Astrocyte of the cerebellum (primary cell): Measurements from ENCODE around the gene GRIN2A.

Experiments
- DNase-seq: peaks from one replicate; pipeline ENCODE4 v3.0.0-alpha.2; 2011; ENCODE audit warnings: low read depth
- H3K4me3 ChIP-seq: 2 replicates; pipeline ENCODE4 v1.5.1; 2011; ENCODE audit warnings: mild to moderate bottlenecking, low read depth, low read length, moderate library complexity
- CTCF ChIP-seq: IDR thresholded peaks from 2 replicates; pipeline ENCODE4 v1.5.1; 2012; ENCODE audit warnings: low read length, low read depth, moderate library complexity, mild to moderate bottlenecking; ENCODE audit errors: missing control alignments
- in situ Hi-C: cut with HindIII; loops from 2 replicates; pipeline ENCODE4 v1.10.0; 2017; ENCODE audit warnings: low sequenced_read_pairs

GRIN2A gene

GRCh38 chr16:10069374-10069773 lies 112.9 kb downstream of the GRIN2A start:
- H3K4me3 ChIP-seq = no peak overlapping the region
- in situ Hi-C loops = no loop called here
- no peak for DNase-seq
- no peak for TF ChIP-seq CTCF

GRCh38 chr16:10067835-10068234 lies 114.4 kb downstream of the GRIN2A start:
- in situ Hi-C loops = no loop called here
- no peak overlapping the region for H3K4me3 ChIP-seq
- no peak for TF ChIP-seq CTCF
- no peak for DNase-seq

- TF ChIP-seq CTCF = no peak
- no peak for DNase-seq
These were observed 114.8 kb downstream of the GRIN2A start for GRCh38 chr16:10067406-10067805.

GRCh38 chr16:10065019-10065418 lies 117.2 kb downstream of the GRIN2A start:
- TF ChIP-seq CTCF = no peak
- in situ Hi-C loops = no loop called here
- no peak for DNase-seq
- no peak overlapping the region for H3K4me3 ChIP-seq

More at GRCh38 chr16:10067406-10067805, 114.8 kb downstream of the GRIN2A start:
- in situ Hi-C loops = no loop called here
- H3K4me3 ChIP-seq = no peak overlapping the region

- in situ Hi-C loops = no loop called here
- no peak overlapping the region for H3K4me3 ChIP-seq
- no peak for DNase-seq
- TF ChIP-seq CTCF = no peak
These were observed 133.4 kb downstream of the GRIN2A start for GRCh38 chr16:10048850-10049249.

- H3K4me3 ChIP-seq = no peak overlapping the region
- no peak for TF ChIP-seq CTCF
- DNase-seq = no peak
- in situ Hi-C loops = no loop called here
These were observed 136.3 kb downstream of the GRIN2A start for GRCh38 chr16:10045947-10046346.

GRCh38 chr16:10045291-10045775 lies 136.9 kb downstream of the GRIN2A start:
- in situ Hi-C loops = no loop called here
- TF ChIP-seq CTCF = no peak
- H3K4me3 ChIP-seq = no peak overlapping the region
- no peak for DNase-seq
